Measurements from ENCODE around the gene MGRN1. TPM values are rescaled to one million over a fixed set of nuclear protein-coding genes. Genes with fewer than 3 reads are reported as not detected.

MGRN1 gene
- total RNA-seq, 1 donor from 2014 or later, result 91.5 TPM

DNA sequence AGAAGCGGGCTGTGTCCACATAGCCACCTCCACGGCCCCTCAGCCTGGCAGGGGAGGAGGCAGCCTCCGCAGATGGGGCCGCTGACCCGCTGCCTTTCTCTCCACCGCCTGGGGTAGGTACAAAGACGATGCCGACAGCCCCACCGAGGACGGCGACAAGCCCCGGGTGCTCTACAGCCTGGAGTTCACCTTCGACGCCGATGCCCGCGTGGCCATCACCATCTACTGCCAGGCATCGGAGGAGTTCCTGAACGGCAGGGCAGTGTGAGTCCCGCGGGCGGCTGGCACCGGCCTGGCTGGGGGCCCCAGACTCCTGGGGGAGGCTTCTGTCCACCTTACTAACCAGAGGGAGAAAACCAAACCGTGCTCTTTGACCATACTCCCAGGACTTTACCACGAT, 27.9 kb downstream of the MGRN1 start:
- no peaks in the 10 kb centered on the region for H3K4me1 Mint-ChIP-seq (ENCODE audit: low read depth, unreplicated experiment)
- FAIRE-seq, result no peak
- H3K27ac Mint-ChIP-seq (ENCODE audit: unreplicated experiment), result no peak overlapping the region

DNA sequence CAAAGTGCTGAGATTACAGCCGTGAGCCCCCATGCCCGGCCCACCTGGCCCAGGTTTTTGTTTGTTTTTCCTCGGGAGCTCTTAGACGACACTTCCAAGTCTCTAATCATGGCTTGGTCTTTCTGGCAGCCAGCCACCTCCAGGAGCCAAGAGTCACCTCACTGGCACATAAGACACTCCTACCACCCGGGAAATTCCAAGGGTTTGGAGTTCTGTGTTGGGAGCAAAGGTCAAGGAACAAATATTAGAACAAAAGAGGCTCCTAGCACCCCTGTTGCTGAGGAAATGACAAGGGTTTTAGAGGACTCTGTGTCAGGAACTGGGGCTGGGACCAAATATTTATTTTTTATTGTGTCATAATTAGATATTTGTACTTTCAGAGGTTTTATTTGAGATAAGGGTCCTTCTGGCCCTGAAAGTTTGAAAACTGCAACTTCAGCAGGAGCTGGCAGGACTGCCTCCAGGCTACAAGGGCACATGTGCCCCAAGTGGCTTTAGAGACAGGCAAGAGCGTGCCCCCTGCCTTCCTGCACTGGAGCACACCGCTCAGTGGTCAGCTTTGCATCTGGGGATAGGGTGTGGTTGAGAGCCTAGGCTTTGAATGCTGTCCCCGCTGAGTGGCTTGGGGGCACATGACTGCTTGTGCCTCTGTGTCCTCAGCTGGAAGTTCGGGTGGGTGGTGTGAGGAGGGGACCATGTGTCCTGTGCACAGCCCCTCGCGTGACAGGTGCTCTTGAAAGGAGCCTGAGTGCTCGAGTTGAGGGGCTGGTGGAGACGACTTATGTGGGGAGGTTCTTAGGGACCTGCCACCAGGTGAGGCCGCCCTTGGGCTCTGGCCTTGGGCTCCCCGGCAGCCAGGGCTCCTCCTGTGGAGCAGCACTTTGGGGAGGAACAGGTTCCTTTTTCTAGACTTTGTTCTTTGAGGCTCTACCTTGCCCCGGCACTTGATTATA, 29.7 kb downstream of the MGRN1 start:
- peaks cover 21% of the 10 kb centered on the region for H3K79me2 ChIP-seq (ENCODE audit: insufficient read depth, low read length)
- no peak overlapping the region for H3K4me3 ChIP-seq (ENCODE audit: insufficient read depth, low read depth, low read length)
- H3K4me2 ChIP-seq (ENCODE audit: low read length), result no peak overlapping the region
- no peak for DNase-seq (ENCODE audit: low read depth)
- no peak overlapping the region for H3K9ac ChIP-seq (ENCODE audit: low read length)
- H3K27ac Mint-ChIP-seq (ENCODE audit: unreplicated experiment), result no peak overlapping the region
- no peaks in the 10 kb centered on the region for H3K9me3 Mint-ChIP-seq (ENCODE audit: unreplicated experiment)
- peaks cover 6% of the 10 kb centered on the region for H3K36me3 ChIP-seq (ENCODE audit: insufficient read depth, low read length)
- TF ChIP-seq, protein P1, sequence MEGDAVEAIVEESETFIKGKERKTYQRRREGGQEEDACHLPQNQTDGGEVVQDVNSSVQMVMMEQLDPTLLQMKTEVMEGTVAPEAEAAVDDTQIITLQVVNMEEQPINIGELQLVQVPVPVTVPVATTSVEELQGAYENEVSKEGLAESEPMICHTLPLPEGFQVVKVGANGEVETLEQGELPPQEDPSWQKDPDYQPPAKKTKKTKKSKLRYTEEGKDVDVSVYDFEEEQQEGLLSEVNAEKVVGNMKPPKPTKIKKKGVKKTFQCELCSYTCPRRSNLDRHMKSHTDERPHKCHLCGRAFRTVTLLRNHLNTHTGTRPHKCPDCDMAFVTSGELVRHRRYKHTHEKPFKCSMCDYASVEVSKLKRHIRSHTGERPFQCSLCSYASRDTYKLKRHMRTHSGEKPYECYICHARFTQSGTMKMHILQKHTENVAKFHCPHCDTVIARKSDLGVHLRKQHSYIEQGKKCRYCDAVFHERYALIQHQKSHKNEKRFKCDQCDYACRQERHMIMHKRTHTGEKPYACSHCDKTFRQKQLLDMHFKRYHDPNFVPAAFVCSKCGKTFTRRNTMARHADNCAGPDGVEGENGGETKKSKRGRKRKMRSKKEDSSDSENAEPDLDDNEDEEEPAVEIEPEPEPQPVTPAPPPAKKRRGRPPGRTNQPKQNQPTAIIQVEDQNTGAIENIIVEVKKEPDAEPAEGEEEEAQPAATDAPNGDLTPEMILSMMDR (IDR thresholded peaks at IDR 0.05; ENCODE audit: insufficient read depth, low read depth, low read length), result no peak
- no peak for TF ChIP-seq EZH2 (IDR thresholded peaks at IDR 0.05; ENCODE audit: insufficient read depth, low read length)
- H3K4me1 ChIP-seq (ENCODE audit: insufficient read depth, low read length), result no peaks in the 10 kb centered on the region
- no peak for FAIRE-seq
- no peaks in the 10 kb centered on the region for H3K9me3 ChIP-seq (ENCODE audit: insufficient read depth, low read depth, low read length)
- H2AFZ ChIP-seq (ENCODE audit: low read depth, low read length), result no peak overlapping the region
- peaks cover 14% of the 10 kb centered on the region for H3K36me3 Mint-ChIP-seq (ENCODE audit: low read depth, unreplicated experiment)
- H3K27me3 Mint-ChIP-seq (ENCODE audit: low read depth, unreplicated experiment), result no peaks in the 10 kb centered on the region
- no peak overlapping the region for H3K27ac ChIP-seq (ENCODE audit: low read depth, low read length)
- H3K4me3 Mint-ChIP-seq (ENCODE audit: unreplicated experiment), result no peak overlapping the region
- no peaks in the 10 kb centered on the region for H3K27me3 ChIP-seq (ENCODE audit: insufficient read depth, low read length)
- no peaks in the 10 kb centered on the region for H3K4me1 Mint-ChIP-seq (ENCODE audit: low read depth, unreplicated experiment)
- peaks cover 62% of the 10 kb centered on the region for H4K20me1 ChIP-seq (ENCODE audit: insufficient read depth, low read length)

More for the DNA sequence above, 27.9 kb downstream of the MGRN1 start:
- Histone ChIP-seq H3K27ac (ENCODE audit: low read depth, low read length) (no peak overlapping the region), H3K27me3 (ENCODE audit: insufficient read depth, low read length) (no peaks in the 10 kb centered on the region), H3K4me3 (ENCODE audit: insufficient read depth, low read depth, low read length) (no peak overlapping the region), H3K4me1 (ENCODE audit: insufficient read depth, low read length) (no peaks in the 10 kb centered on the region), H2AFZ (ENCODE audit: low read depth, low read length) (no peak overlapping the region), H3K9me3 (ENCODE audit: insufficient read depth, low read depth, low read length) (no peaks in the 10 kb centered on the region), H3K36me3 (ENCODE audit: insufficient read depth, low read length) (peaks cover 6% of the 10 kb centered on the region), H4K20me1 (ENCODE audit: insufficient read depth, low read length) (peaks cover 71% of the 10 kb centered on the region), H3K4me2 (ENCODE audit: low read length) (no peak overlapping the region), H3K79me2 (ENCODE audit: insufficient read depth, low read length) (peaks cover 33% of the 10 kb centered on the region), H3K9ac (ENCODE audit: low read length) (no peak overlapping the region)
- peaks cover 22% of the 10 kb centered on the region for H3K36me3 Mint-ChIP-seq (ENCODE audit: low read depth, unreplicated experiment)
- TF ChIP-seq EZH2 (IDR thresholded peaks at IDR 0.05; ENCODE audit: insufficient read depth, low read length), result no peak
- TF ChIP-seq, protein P1 (IDR thresholded peaks at IDR 0.05; ENCODE audit: insufficient read depth, low read depth, low read length), result no peak
- H3K4me3 Mint-ChIP-seq (ENCODE audit: unreplicated experiment), result no peak overlapping the region
- DNase-seq (ENCODE audit: low read depth), result no peak
- no peaks in the 10 kb centered on the region for H3K27me3 Mint-ChIP-seq (ENCODE audit: low read depth, unreplicated experiment)
- H3K9me3 Mint-ChIP-seq (ENCODE audit: unreplicated experiment), result no peaks in the 10 kb centered on the region

Measured in astrocyte (in vitro differentiated cells and primary cell).